ENCODE results near the gene SLIT3.

Gene SLIT3

GRCh38 chr5:168820874-168821273 lies 480.1 kb downstream of the SLIT3 start:
- H3K27ac ChIP-seq (ENCODE audit: low read length), result no peak overlapping the region
- peaks cover 9% of the 10 kb centered on the region; the same call in 1 of the 2 replicates for H3K4me1 ChIP-seq (ENCODE audit: insufficient read depth, low read length)
- no peak overlapping the region for H3K9ac ChIP-seq (ENCODE audit: low read depth, low read length)
- no peak overlapping the region for H3K4me3 ChIP-seq (ENCODE audit: low read length)
- H3K9me3 ChIP-seq (ENCODE audit: insufficient read depth, low read depth, low read length), result no peaks in the 10 kb centered on the region
- H3K36me3 ChIP-seq (ENCODE audit: insufficient read depth, low read depth, low read length), result no peaks in the 10 kb centered on the region
- H3K27me3 ChIP-seq (ENCODE audit: insufficient read depth, low read length), result peaks cover 8% of the 10 kb centered on the region

- Histone ChIP-seq H3K9me3 (ENCODE audit: insufficient read depth, low read depth, low read length) (no peaks in the 10 kb centered on the region), H3K27me3 (ENCODE audit: insufficient read depth, low read length) (peaks cover 8% of the 10 kb centered on the region), H3K4me3 (ENCODE audit: low read length) (no peak overlapping the region)
Measured at GRCh38 chr5:168819004-168819621, 481.8 kb downstream of the SLIT3 start.

GRCh38 chr5:168818558-168818957 lies 482.4 kb downstream of the SLIT3 start:
- Histone ChIP-seq H3K9me3 (ENCODE audit: insufficient read depth, low read depth, low read length) (no peaks in the 10 kb centered on the region), H3K9ac (ENCODE audit: low read depth, low read length) (no peak overlapping the region), H3K4me1 (ENCODE audit: insufficient read depth, low read length) (peaks cover 9% of the 10 kb centered on the region; the same call in 1 of the 2 replicates), H3K4me3 (ENCODE audit: low read length) (no peak overlapping the region), H3K27me3 (ENCODE audit: insufficient read depth, low read length) (peaks cover 8% of the 10 kb centered on the region; the same call in 1 of the 2 replicates), H3K27ac (ENCODE audit: low read length) (no peak overlapping the region), H3K36me3 (ENCODE audit: insufficient read depth, low read depth, low read length) (no peaks in the 10 kb centered on the region)

More at GRCh38 chr5:168819004-168819621, 481.8 kb downstream of the SLIT3 start:
- Histone ChIP-seq H3K27ac (ENCODE audit: low read length) (no peak overlapping the region), H3K36me3 (ENCODE audit: insufficient read depth, low read depth, low read length) (no peaks in the 10 kb centered on the region), H3K9ac (ENCODE audit: low read depth, low read length) (no peak overlapping the region), H3K4me1 (ENCODE audit: insufficient read depth, low read length) (peaks cover 9% of the 10 kb centered on the region; the same call in 1 of the 2 replicates)

GRCh38 chr5:168817591-168817990 lies 483.3 kb downstream of the SLIT3 start:
- Histone ChIP-seq H3K27me3 (ENCODE audit: insufficient read depth, low read length) (peaks cover 8% of the 10 kb centered on the region; the same call in 1 of the 2 replicates), H3K9me3 (ENCODE audit: insufficient read depth, low read depth, low read length) (no peaks in the 10 kb centered on the region), H3K9ac (ENCODE audit: low read depth, low read length) (no peak overlapping the region), H3K27ac (ENCODE audit: low read length) (no peak overlapping the region), H3K4me1 (ENCODE audit: insufficient read depth, low read length) (peaks cover 9% of the 10 kb centered on the region; the same call in 1 of the 2 replicates), H3K4me3 (ENCODE audit: low read length) (no peak overlapping the region), H3K36me3 (ENCODE audit: insufficient read depth, low read depth, low read length) (no peaks in the 10 kb centered on the region)

GRCh38 chr5:168816661-168817060 lies 484.3 kb downstream of the SLIT3 start:
- no peak overlapping the region for H3K9ac ChIP-seq (ENCODE audit: low read depth, low read length)
- H3K9me3 ChIP-seq (ENCODE audit: insufficient read depth, low read depth, low read length), result no peaks in the 10 kb centered on the region
- no peak overlapping the region for H3K27ac ChIP-seq (ENCODE audit: low read length)
- no peak overlapping the region for H3K4me3 ChIP-seq (ENCODE audit: low read length)
- no peaks in the 10 kb centered on the region for H3K36me3 ChIP-seq (ENCODE audit: insufficient read depth, low read depth, low read length)
- H3K27me3 ChIP-seq (ENCODE audit: insufficient read depth, low read length), result peaks cover 8% of the 10 kb centered on the region; the same call in 1 of the 2 replicates
- H3K4me1 ChIP-seq (ENCODE audit: insufficient read depth, low read length), result peaks cover 9% of the 10 kb centered on the region; the same call in 1 of the 2 replicates

- no peak overlapping the region for H3K27ac ChIP-seq (ENCODE audit: low read length)
- no peak overlapping the region for H3K9ac ChIP-seq (ENCODE audit: low read depth, low read length)
- H3K27me3 ChIP-seq (ENCODE audit: insufficient read depth, low read length), result peaks cover 6% of the 10 kb centered on the region; the same call in 1 of the 2 replicates
- H3K4me3 ChIP-seq (ENCODE audit: low read length), result no peak overlapping the region
- H3K9me3 ChIP-seq (ENCODE audit: insufficient read depth, low read depth, low read length), result no peaks in the 10 kb centered on the region
- no peaks in the 10 kb centered on the region for H3K36me3 ChIP-seq (ENCODE audit: insufficient read depth, low read depth, low read length)
- peaks cover 9% of the 10 kb centered on the region; the same call in 1 of the 2 replicates for H3K4me1 ChIP-seq (ENCODE audit: insufficient read depth, low read length)
Measured at GRCh38 chr5:168813184-168813968, 487.6 kb downstream of the SLIT3 start.

GRCh38 chr5:168810641-168811040 lies 490.3 kb downstream of the SLIT3 start:
- Histone ChIP-seq H3K4me3 (ENCODE audit: low read length) (no peak overlapping the region), H3K36me3 (ENCODE audit: insufficient read depth, low read depth, low read length) (no peaks in the 10 kb centered on the region), H3K9me3 (ENCODE audit: insufficient read depth, low read depth, low read length) (no peaks in the 10 kb centered on the region), H3K27me3 (ENCODE audit: insufficient read depth, low read length) (no peaks in the 10 kb centered on the region), H3K27ac (ENCODE audit: low read length) (no peak overlapping the region), H3K9ac (ENCODE audit: low read depth, low read length) (no peak overlapping the region), H3K4me1 (ENCODE audit: insufficient read depth, low read length) (no peaks in the 10 kb centered on the region)

- Histone ChIP-seq H3K27me3 (ENCODE audit: insufficient read depth, low read length) (no peaks in the 10 kb centered on the region), H3K4me3 (ENCODE audit: low read length) (no peak overlapping the region), H3K9ac (ENCODE audit: low read depth, low read length) (no peak overlapping the region), H3K9me3 (ENCODE audit: insufficient read depth, low read depth, low read length) (no peaks in the 10 kb centered on the region), H3K36me3 (ENCODE audit: insufficient read depth, low read depth, low read length) (no peaks in the 10 kb centered on the region), H3K4me1 (ENCODE audit: insufficient read depth, low read length) (no peaks in the 10 kb centered on the region), H3K27ac (ENCODE audit: low read length) (no peak overlapping the region)
Measured at GRCh38 chr5:168809218-168809617, 491.7 kb downstream of the SLIT3 start.

- Histone ChIP-seq H3K27me3 (ENCODE audit: insufficient read depth, low read length) (no peaks in the 10 kb centered on the region), H3K36me3 (ENCODE audit: insufficient read depth, low read depth, low read length) (no peaks in the 10 kb centered on the region), H3K4me1 (ENCODE audit: insufficient read depth, low read length) (no peaks in the 10 kb centered on the region), H3K9ac (ENCODE audit: low read depth, low read length) (no peak overlapping the region), H3K9me3 (ENCODE audit: insufficient read depth, low read depth, low read length) (no peaks in the 10 kb centered on the region), H3K27ac (ENCODE audit: low read length) (no peak overlapping the region), H3K4me3 (ENCODE audit: low read length) (no peak overlapping the region)
Measured at GRCh38 chr5:168808051-168808616, 492.8 kb downstream of the SLIT3 start.

- no peak overlapping the region for H3K9ac ChIP-seq (ENCODE audit: low read depth, low read length)
- no peak overlapping the region for H3K27ac ChIP-seq (ENCODE audit: low read length)
- H3K4me3 ChIP-seq (ENCODE audit: low read length), result no peak overlapping the region
- H3K4me1 ChIP-seq (ENCODE audit: insufficient read depth, low read length), result no peaks in the 10 kb centered on the region
- no peaks in the 10 kb centered on the region for H3K9me3 ChIP-seq (ENCODE audit: insufficient read depth, low read depth, low read length)
- H3K27me3 ChIP-seq (ENCODE audit: insufficient read depth, low read length), result no peaks in the 10 kb centered on the region
- no peaks in the 10 kb centered on the region for H3K36me3 ChIP-seq (ENCODE audit: insufficient read depth, low read depth, low read length)
Measured at GRCh38 chr5:168807287-168807686, 493.7 kb downstream of the SLIT3 start.

GRCh38 chr5:168803541-168803940 lies 497.4 kb downstream of the SLIT3 start:
- no peaks in the 10 kb centered on the region for H3K4me1 ChIP-seq (ENCODE audit: insufficient read depth, low read length)
- H3K27ac ChIP-seq (ENCODE audit: low read length), result no peak overlapping the region
- no peaks in the 10 kb centered on the region for H3K9me3 ChIP-seq (ENCODE audit: insufficient read depth, low read depth, low read length)
- no peaks in the 10 kb centered on the region for H3K36me3 ChIP-seq (ENCODE audit: insufficient read depth, low read depth, low read length)
- no peak overlapping the region for H3K9ac ChIP-seq (ENCODE audit: low read depth, low read length)
- H3K27me3 ChIP-seq (ENCODE audit: insufficient read depth, low read length), result no peaks in the 10 kb centered on the region
- H3K4me3 ChIP-seq (ENCODE audit: low read length), result no peak overlapping the region

Measured in iPS-20b (cell line).